MM.1S (cell line): ENCODE measurements around the gene TUBB4B.
A peak's percentile ranks its signal among the peaks of the same experiment; 100 is the strongest.

Source experiments
- DNase-seq: peaks from one replicate; pipeline ENCODE4 v3.0.0-alpha.2; 2015
- H2AFZ ChIP-seq: fragments of 300-600 bp; sonication (generic); 2 replicates; pipeline ENCODE4 v1.6.0; 2016; ENCODE audit warnings: antibody characterized with exemption, low read length
- H3F3A ChIP-seq: fragments of 300-600 bp; sonication (generic); 2 replicates; pipeline ENCODE4 v1.6.1; 2016; ENCODE audit warnings: mild to moderate bottlenecking, antibody characterized with exemption, low read length, moderate library complexity, mixed read lengths; ENCODE audit not compliant: insufficient read depth
- H3K27ac ChIP-seq: fragments of 300-600 bp; sonication (generic); 2 replicates; pipeline ENCODE4 v1.5.1; 2016; ENCODE audit warnings: mild to moderate bottlenecking, low read length
- H3K27me3 ChIP-seq: fragments of 300-600 bp; sonication (generic); replicated peaks from 2 replicates; pipeline ENCODE4 v1.6.0; 2016; ENCODE audit warnings: low read length; ENCODE audit not compliant: insufficient read depth
- H3K36me3 ChIP-seq: fragments of 300-600 bp; sonication (generic); replicated peaks from 2 replicates; pipeline ENCODE4 v1.6.1; 2016; ENCODE audit warnings: mild to moderate bottlenecking, low read length, mixed read lengths; ENCODE audit not compliant: insufficient read depth
- H3K4me1 ChIP-seq: fragments of 300-600 bp; sonication (generic); 2 replicates; pipeline ENCODE4 v1.6.1; 2016; ENCODE audit warnings: low read length, mixed read lengths
- H3K4me2 ChIP-seq: fragments of 300-600 bp; sonication (generic); 2 replicates; pipeline ENCODE4 v1.6.0; 2016; ENCODE audit warnings: low read depth, low read length
- H3K4me3 ChIP-seq: fragments of 300-600 bp; sonication (generic); 2 replicates; pipeline ENCODE4 v1.5.1; 2016; ENCODE audit warnings: low read length, mixed read lengths
- H3K79me2 ChIP-seq: fragments of 300-600 bp; sonication (generic); 2 replicates; pipeline ENCODE4 v1.6.1; 2016; ENCODE audit warnings: mixed run types, low read length, mixed read lengths
- H3K9ac ChIP-seq: fragments of 300-600 bp; sonication (generic); 2 replicates; pipeline ENCODE4 v1.6.1; 2016; ENCODE audit warnings: low read length, mixed read lengths
- H3K9me2 ChIP-seq: fragments of 300-600 bp; sonication (generic); replicated peaks from 2 replicates; pipeline ENCODE4 v1.6.1; 2016; ENCODE audit warnings: mild to moderate bottlenecking, low read length, mixed read lengths; ENCODE audit not compliant: insufficient read depth
- H3K9me3 ChIP-seq: fragments of 300-600 bp; sonication (generic); replicated peaks from 2 replicates; pipeline ENCODE4 v1.6.1; 2016; ENCODE audit warnings: mild to moderate bottlenecking, low read length, mixed read lengths; ENCODE audit not compliant: insufficient read depth
- H4K20me1 ChIP-seq: fragments of 300-600 bp; sonication (generic); 2 replicates; pipeline ENCODE4 v1.6.1; 2016; ENCODE audit warnings: mild to moderate bottlenecking, low read length, moderate library complexity, mixed read lengths; ENCODE audit not compliant: insufficient read depth
- EZH2 ChIP-seq: fragments of 300-600 bp; sonication (generic); optimal IDR thresholded peaks from 2 replicates; pipeline ENCODE3; 2017; ENCODE audit warnings: low read depth, mild to moderate bottlenecking, antibody characterized with exemption, low read length, mixed read lengths
- EZH2phosphoT487 ChIP-seq: fragments of 300-600 bp; sonication (generic); IDR thresholded peaks from 2 replicates; pipeline ENCODE4 v1.6.1; 2018; ENCODE audit warnings: antibody characterized with exemption, low read length
- TF ChIP-seq, protein P1 (sequence below): fragments of 300-600 bp; sonication (generic); IDR thresholded peaks from 2 replicates; pipeline ENCODE4 v1.5.1; 2016; ENCODE audit warnings: antibody characterized with exemption, low read length, mixed read lengths

The TUBB4B gene

DNA sequence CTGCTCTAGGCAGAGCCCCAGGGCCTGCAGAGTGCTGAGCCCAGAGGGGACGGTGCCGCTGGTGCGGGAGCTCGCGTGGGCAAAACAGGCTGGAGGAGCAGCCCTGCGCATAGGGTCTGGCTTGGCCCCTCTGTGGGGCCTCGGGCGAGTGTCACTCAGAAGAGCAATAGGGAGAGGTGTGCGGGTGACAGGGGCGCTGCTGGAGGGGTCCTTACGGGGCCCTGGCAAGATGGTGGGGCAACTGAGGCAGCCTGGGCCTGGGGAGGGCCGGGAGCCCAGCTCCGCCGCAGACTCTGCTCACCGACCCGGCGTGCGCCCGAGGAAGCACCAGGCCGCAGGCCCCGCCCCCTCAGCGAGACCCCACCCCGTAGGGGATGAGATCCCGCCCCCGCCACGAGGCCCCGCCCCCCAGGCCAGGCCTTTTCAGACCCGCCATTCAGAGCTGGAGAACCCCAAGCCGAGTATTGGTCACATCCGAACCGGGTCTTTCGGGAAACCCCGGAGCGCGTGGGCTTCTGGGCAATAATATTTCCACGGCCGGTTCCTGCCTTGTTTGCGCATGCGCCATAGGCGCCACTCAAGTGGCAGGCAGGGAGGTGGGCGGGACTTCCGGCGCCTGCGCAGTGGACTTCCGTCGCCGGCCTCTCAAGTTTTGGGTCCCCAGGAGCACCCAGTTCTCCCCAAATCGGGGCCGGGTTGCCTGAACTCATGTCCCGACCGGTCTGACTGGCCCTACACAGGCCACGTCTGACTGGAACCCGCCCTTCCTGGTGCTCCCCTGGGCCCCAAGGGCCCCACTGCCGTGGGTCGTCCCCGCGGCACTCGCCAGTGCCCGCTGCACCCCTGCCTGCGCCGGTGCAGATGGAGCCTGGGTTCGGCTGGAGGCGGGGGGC is 17.8 kb upstream of the TUBB4B start:
- H3K9me2 ChIP-seq: no peaks in the 10 kb centered on the region
- peak overlapping the region; percentile 78 for H3K4me3 ChIP-seq
- peaks cover 3% of the 10 kb centered on the region for H3K27me3 ChIP-seq
- no peaks in the 10 kb centered on the region; the same call in 1 of the 2 replicates for H3F3A ChIP-seq
- peak overlapping the region; percentile 32; the same call in 1 of the 2 replicates for H3K27ac ChIP-seq
- no peaks in the 10 kb centered on the region for H3K79me2 ChIP-seq
- peak; percentile 99 for DNase-seq
- TF ChIP-seq, protein P1, sequence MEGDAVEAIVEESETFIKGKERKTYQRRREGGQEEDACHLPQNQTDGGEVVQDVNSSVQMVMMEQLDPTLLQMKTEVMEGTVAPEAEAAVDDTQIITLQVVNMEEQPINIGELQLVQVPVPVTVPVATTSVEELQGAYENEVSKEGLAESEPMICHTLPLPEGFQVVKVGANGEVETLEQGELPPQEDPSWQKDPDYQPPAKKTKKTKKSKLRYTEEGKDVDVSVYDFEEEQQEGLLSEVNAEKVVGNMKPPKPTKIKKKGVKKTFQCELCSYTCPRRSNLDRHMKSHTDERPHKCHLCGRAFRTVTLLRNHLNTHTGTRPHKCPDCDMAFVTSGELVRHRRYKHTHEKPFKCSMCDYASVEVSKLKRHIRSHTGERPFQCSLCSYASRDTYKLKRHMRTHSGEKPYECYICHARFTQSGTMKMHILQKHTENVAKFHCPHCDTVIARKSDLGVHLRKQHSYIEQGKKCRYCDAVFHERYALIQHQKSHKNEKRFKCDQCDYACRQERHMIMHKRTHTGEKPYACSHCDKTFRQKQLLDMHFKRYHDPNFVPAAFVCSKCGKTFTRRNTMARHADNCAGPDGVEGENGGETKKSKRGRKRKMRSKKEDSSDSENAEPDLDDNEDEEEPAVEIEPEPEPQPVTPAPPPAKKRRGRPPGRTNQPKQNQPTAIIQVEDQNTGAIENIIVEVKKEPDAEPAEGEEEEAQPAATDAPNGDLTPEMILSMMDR: no peak
- TF ChIP-seq EZH2 (no peak), EZH2phosphoT487 (no peak)
- H3K36me3 ChIP-seq: no peaks in the 10 kb centered on the region
- H3K9me3 ChIP-seq: no peaks in the 10 kb centered on the region
- H3K9ac ChIP-seq: peak overlapping the region; percentile 85
- no peaks in the 10 kb centered on the region for H4K20me1 ChIP-seq
- peak overlapping the region; percentile 91 for H2AFZ ChIP-seq
- H3K4me1 ChIP-seq: peaks cover 9% of the 10 kb centered on the region; the same call in 1 of the 2 replicates
- H3K4me2 ChIP-seq: peak overlapping the region; percentile 97

DNA sequence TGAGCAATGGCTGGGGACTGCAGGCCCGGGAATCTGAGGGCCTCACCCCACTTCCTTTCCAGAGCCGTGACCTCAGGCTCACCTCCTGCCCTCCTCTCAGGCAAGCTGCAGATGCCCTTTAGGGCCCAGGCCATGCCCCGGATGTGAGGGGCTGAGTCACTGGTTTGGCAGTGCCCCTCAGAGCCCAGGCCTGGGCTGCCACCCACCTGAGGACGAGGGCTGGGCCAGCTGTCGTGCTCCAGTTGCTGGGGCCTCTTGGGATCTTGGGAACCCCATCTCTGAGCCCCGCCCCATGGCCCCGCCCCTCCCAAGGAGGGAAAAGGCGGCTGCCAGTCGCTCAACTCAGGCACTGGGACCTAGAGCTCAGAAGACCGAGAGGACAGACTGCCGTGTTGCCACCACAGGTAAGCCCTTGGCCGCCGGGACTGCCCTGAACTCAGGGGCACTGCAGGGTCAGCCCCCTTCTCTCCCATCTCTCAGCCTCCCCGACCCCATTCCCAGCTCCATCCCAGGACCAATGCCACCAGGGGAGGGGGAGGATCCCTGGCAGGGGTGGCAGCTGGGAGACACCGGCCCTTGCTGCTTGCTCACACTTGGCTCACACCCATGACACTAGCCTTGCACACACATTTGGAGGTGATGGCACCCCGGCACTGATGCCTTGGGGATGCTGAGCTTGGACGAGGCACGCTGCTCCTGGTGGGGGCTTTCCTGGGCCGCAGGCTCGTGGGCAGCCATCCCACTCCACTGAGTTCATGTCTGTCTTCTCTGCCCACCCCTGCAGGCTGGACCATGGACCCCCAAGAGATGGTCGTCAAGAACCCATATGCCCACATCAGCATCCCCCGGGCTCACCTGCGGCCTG is 16.0 kb upstream of the TUBB4B start, which contains the start of gene CYSRT1:
Gene CYSRT1 (plus strand): TSS at position 345 of the 865 bp plus-strand sequence. CDS start 448 bp downstream, at position 793.
- no peaks in the 10 kb centered on the region for H3K9me2 ChIP-seq
- H3K27me3 ChIP-seq: peaks cover 21% of the 10 kb centered on the region
- H3K36me3 ChIP-seq: no peaks in the 10 kb centered on the region
- H3K4me2 ChIP-seq: peak within 1 kb of the TSS; percentile 77
- no peak within 1 kb of the TSS for H3K27ac ChIP-seq
- no peaks in the 10 kb centered on the region for H3K9me3 ChIP-seq
- peaks cover 9% of the 10 kb centered on the region; the same call in 1 of the 2 replicates for H3K4me1 ChIP-seq
- no peaks in the 10 kb centered on the region; the same call in 1 of the 2 replicates for H3F3A ChIP-seq
- peak within 1 kb of the TSS; percentile 85 for H3K9ac ChIP-seq
- H3K4me3 ChIP-seq: peak within 1 kb of the TSS; percentile 78
- DNase-seq: no peak
- H3K79me2 ChIP-seq: no peaks in the 10 kb centered on the region
- TF ChIP-seq EZH2phosphoT487: no peak
- peak within 1 kb of the TSS; percentile 91 for H2AFZ ChIP-seq
- no peaks in the 10 kb centered on the region for H4K20me1 ChIP-seq

DNA sequence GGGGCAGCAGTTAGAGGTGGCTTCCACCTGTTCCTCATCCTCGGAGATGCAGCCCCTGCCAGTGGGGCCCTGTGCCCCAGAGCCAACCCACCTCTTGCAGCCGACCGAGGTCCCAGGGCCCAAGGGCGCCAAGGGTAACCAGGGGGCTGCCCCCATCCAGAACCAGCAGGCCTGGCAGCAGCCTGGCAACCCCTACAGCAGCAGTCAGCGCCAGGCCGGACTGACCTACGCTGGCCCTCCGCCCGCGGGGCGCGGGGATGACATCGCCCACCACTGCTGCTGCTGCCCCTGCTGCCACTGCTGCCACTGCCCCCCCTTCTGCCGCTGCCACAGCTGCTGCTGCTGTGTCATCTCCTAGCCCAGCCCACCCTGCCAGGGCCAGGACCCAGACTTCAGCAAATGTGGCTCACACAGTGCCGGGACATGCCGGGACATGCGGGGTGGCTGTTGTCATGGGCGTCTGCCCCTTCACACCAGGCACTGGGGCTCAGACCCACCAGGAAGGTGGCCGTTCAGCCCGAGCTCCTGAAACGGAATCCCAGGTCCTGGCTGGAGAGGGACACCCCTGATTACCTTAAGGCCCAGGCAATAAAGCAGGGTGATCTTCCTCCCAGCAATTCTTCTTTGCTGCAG is 15.3 kb upstream of the TUBB4B start:
- H3K79me2 ChIP-seq: no peaks in the 10 kb centered on the region
- no peaks in the 10 kb centered on the region for H3K9me2 ChIP-seq
- no peaks in the 10 kb centered on the region for H3K9me3 ChIP-seq
- TF ChIP-seq, protein P1: no peak
- TF ChIP-seq EZH2phosphoT487 (no peak), EZH2 (no peak)
- no peak overlapping the region for H3K4me3 ChIP-seq
- no peak overlapping the region for H3K9ac ChIP-seq
- H3K27ac ChIP-seq: no peak overlapping the region
- no peak for DNase-seq
- no peak overlapping the region for H2AFZ ChIP-seq
- no peaks in the 10 kb centered on the region; the same call in 1 of the 2 replicates for H3F3A ChIP-seq
- peaks cover 9% of the 10 kb centered on the region; the same call in 1 of the 2 replicates for H3K4me1 ChIP-seq
- peaks cover 28% of the 10 kb centered on the region for H3K27me3 ChIP-seq
- no peak overlapping the region for H3K4me2 ChIP-seq
- no peaks in the 10 kb centered on the region for H3K36me3 ChIP-seq
- no peaks in the 10 kb centered on the region for H4K20me1 ChIP-seq
